HCT116 (cell line): Measurements from ENCODE around the gene NKX2-8. TPM values are rescaled to one million over a fixed set of nuclear protein-coding genes. Genes with fewer than 3 reads are reported as not detected.

Experiments
- ATAC-seq: fragments of 200-7000 bp; cut with Tn5 transposase; 2 replicates; pipeline ENCODE4 v1.9.1; 2020; ENCODE audit warnings: mild to moderate bottlenecking, moderate library complexity
- BruUV-seq: library from RNA; stranded (reverse); fragments of 400-500 nt; replicated peaks from 2 replicates; lab custom pipeline; 2021; lab: Mats Ljungman, UMichigan
- CTCF ChIA-PET: fragments of 300-600 bp; sonication (Branson Sonifier 250); formaldehyde crosslinking; loops from one replicate; lab custom pipeline; 2021; ENCODE audit warnings: antibody characterized with exemption; lab: Charles Lee
- POLR2A ChIA-PET: fragments of 300-600, 350-600 bp; sonication (Branson Sonifier 250); formaldehyde crosslinking; loops from one replicate; lab custom pipeline; 2021; ENCODE audit warnings: antibody characterized with exemption; lab: Charles Lee
- RAD21 ChIA-PET, 2 experiments: fragments of 300-600 bp; sonication (Branson Sonifier 250); formaldehyde crosslinking; loops; one replicate each; lab custom pipeline; 2023; ENCODE audit warnings: low total read pairs in 2 of 2; ENCODE audit not compliant: uncharacterized antibody in 2 of 2, unreplicated experiment in 2 of 2, low non-redundant PET in 1 of 2; lab: Charles Lee
- DNase-seq: peaks from one replicate; pipeline ENCODE4 v3.0.0-alpha.2; 2010; ENCODE audit warnings: low read depth, low spot score
- H2AFZ ChIP-seq: fragments of 200-600 bp; shearing (Covaris generic), sonication (generic); 2 replicates; pipeline ENCODE4 v1.6.1; 2017; ENCODE audit warnings: low read depth, mixed run types, mixed read lengths, antibody characterized with exemption, low read length; ENCODE audit not compliant: poor library complexity, severe bottlenecking
- H3K27ac ChIP-seq: 2 replicates; pipeline ENCODE4 v1.5.1; 2012; ENCODE audit warnings: low read depth, low read length
- H3K27me3 ChIP-seq: fragments of 200-600 bp; sonication (generic); 2 replicates; pipeline ENCODE4 v1.6.1; 2016; ENCODE audit warnings: mixed run types, low read length, mixed read lengths; ENCODE audit not compliant: insufficient read depth
- H3K36me3 ChIP-seq, 2 experiments: fragments of 200-500 bp in 1 of 2; fragments of 200-600 bp in 1 of 2; sonication (Bioruptor generic) in 1 of 2; sonication (generic) in 1 of 2; 2 replicates each; pipeline versions ENCODE4 v1.5.1 to v1.6.1; 2014 to 2016; ENCODE audit warnings: low read length in 2 of 2, inconsistent platforms in 1 of 2, mixed read lengths in 1 of 2, mixed run types in 1 of 2; ENCODE audit not compliant: insufficient read depth in 2 of 2, control insufficient read depth in 1 of 2
- H3K4me1 ChIP-seq, 2 experiments: fragments of 200-600 bp in 1 of 2; sonication (generic) in 1 of 2; 2 replicates each; pipeline versions ENCODE4 v1.5.1 to v1.6.1; 2012 to 2017; ENCODE audit warnings: low read length in 2 of 2, inconsistent platforms in 1 of 2, mild to moderate bottlenecking in 1 of 2, mixed read lengths in 1 of 2, mixed run types in 1 of 2, moderate library complexity in 1 of 2; ENCODE audit not compliant: insufficient read depth in 2 of 2, control insufficient read depth in 1 of 2
- H3K4me2 ChIP-seq: fragments of 200-600 bp; sonication (generic); 2 replicates; pipeline ENCODE4 v1.6.1; 2017; ENCODE audit warnings: mixed run types, low read length, mixed read lengths
- H3K4me3 ChIP-seq, 2 experiments: fragments of 200-600 bp in 1 of 2; sonication (generic) in 1 of 2; replicated peaks in 1 of 2; 2 replicates each; pipeline ENCODE4 v1.5.1; 2011 to 2016; ENCODE audit warnings: low read length in 2 of 2, control low read depth in 1 of 2, low read depth in 1 of 2, mild to moderate bottlenecking in 1 of 2, mixed read lengths in 1 of 2, mixed run types in 1 of 2
- H3K79me2 ChIP-seq: fragments of 200-600 bp; sonication (generic); 2 replicates; pipeline ENCODE4 v1.6.1; 2017; ENCODE audit warnings: mild to moderate bottlenecking, mixed run types, low read length, moderate library complexity, mixed read lengths; ENCODE audit not compliant: insufficient read depth
- H3K9ac ChIP-seq: fragments of 200-600 bp; sonication (generic); 2 replicates; pipeline ENCODE4 v1.6.1; 2016; ENCODE audit warnings: low read length, mixed read lengths
- H3K9me2 ChIP-seq: fragments of 200-600 bp; sonication (generic), shearing (Covaris generic); 2 replicates; pipeline ENCODE4 v1.6.1; 2017; ENCODE audit warnings: mixed run types, mild to moderate bottlenecking, moderate library complexity; ENCODE audit not compliant: insufficient read depth
- H3K9me3 ChIP-seq, 2 experiments: fragments of 200-500 bp in 1 of 2; fragments of 200-600 bp in 1 of 2; sonication (Bioruptor generic) in 1 of 2; sonication (generic) in 1 of 2; 2 replicates each; pipeline ENCODE4 v1.6.1; 2014 to 2017; ENCODE audit warnings: low read length in 2 of 2, mixed read lengths in 2 of 2, inconsistent platforms in 1 of 2, low read depth in 1 of 2, mild to moderate bottlenecking in 1 of 2, mixed run types in 1 of 2, moderate library complexity in 1 of 2; ENCODE audit not compliant: control insufficient read depth in 1 of 2, insufficient read depth in 1 of 2
- H4K20me1 ChIP-seq: fragments of 200-600 bp; sonication (generic), shearing (Covaris generic); 2 replicates; pipeline ENCODE4 v1.6.1; 2017; ENCODE audit warnings: mixed run types, mild to moderate bottlenecking, moderate library complexity; ENCODE audit not compliant: insufficient read depth
- CBX3 ChIP-seq: IDR thresholded peaks from 2 replicates; pipeline ENCODE4 v1.6.1; 2012; ENCODE audit warnings: low read depth
- EGR1 ChIP-seq: IDR thresholded peaks from 2 replicates; pipeline ENCODE4 v1.6.1; 2012; ENCODE audit warnings: low read depth
- EZH2 ChIP-seq: fragments of 200-600 bp; sonication (generic); IDR thresholded peaks from 2 replicates; pipeline ENCODE4 v1.6.1; 2017; ENCODE audit warnings: antibody characterized with exemption, mixed run types
- FOSL1 ChIP-seq: IDR thresholded peaks from 2 replicates; pipeline ENCODE4 v1.6.1; 2012; ENCODE audit warnings: low read depth
- JUND ChIP-seq: IDR thresholded peaks from 2 replicates; pipeline ENCODE4 v1.6.1; 2012
- POLR2A ChIP-seq: IDR thresholded peaks from 2 replicates; pipeline ENCODE4 v1.7.0; 2011; ENCODE audit warnings: borderline replicate concordance; ENCODE audit not compliant: insufficient read depth, insufficient read length; ENCODE audit errors: extremely low read depth
- POLR2AphosphoS5 ChIP-seq: IDR thresholded peaks from 2 replicates; pipeline ENCODE4 v1.6.1; 2011; ENCODE audit warnings: mild to moderate bottlenecking, low read depth, low read length, moderate library complexity
- RAD21 ChIP-seq: IDR thresholded peaks from 2 replicates; pipeline ENCODE4 v1.6.1; 2012; ENCODE audit warnings: low read depth, mild to moderate bottlenecking
- SP1 ChIP-seq: IDR thresholded peaks from 2 replicates; pipeline ENCODE4 v1.6.1; 2012; ENCODE audit warnings: low read depth
- SRF ChIP-seq: IDR thresholded peaks from 2 replicates; pipeline ENCODE4 v1.6.1; 2012; ENCODE audit warnings: low read depth
- ZNF274 ChIP-seq: fragments of 200-500 bp; sonication (Bioruptor generic); IDR thresholded peaks from 2 replicates; pipeline ENCODE4 v1.6.1; 2014; ENCODE audit warnings: mild to moderate bottlenecking, low read depth, low read length, inconsistent platforms
- intact Hi-C: fragments of 100-400 bp; cut with micrococcal nuclease; formaldehyde crosslinking; loops from 2 replicates; pipeline ENCODE4 v1.10.0; 2022
- total RNA-seq: library from RNA; stranded (reverse); gene quantifications from one replicate; pipeline ENCODE4 v1.2.1, GENCODE V29; 2021; ENCODE audit not compliant: unreplicated experiment
- TF ChIP-seq, protein P1 (sequence below): IDR thresholded peaks from 2 replicates; pipeline ENCODE4 v1.6.1; 2012
- TF ChIP-seq, protein P2 (sequence below): IDR thresholded peaks from 2 replicates; pipeline ENCODE4 v1.6.1; 2011; ENCODE audit warnings: mild to moderate bottlenecking, low read length, moderate library complexity; ENCODE audit not compliant: insufficient replicate concordance; ENCODE audit errors: extremely low read depth
- TF ChIP-seq, protein P3 (sequence below): IDR thresholded peaks from 2 replicates; pipeline ENCODE4 v1.6.1; 2012
- TF ChIP-seq, protein P4 (sequence below), 3 experiments: fragments of 200-600 bp in 1 of 3; sonication (generic) in 1 of 3; IDR thresholded peaks in 2 of 3; conservative IDR thresholded peaks in 1 of 3; 2 replicates each; pipeline ENCODE4 v1.5.1; 2012 to 2017; ENCODE audit warnings: low read depth in 2 of 3, low read length in 2 of 3, antibody characterized with exemption in 1 of 3, borderline replicate concordance in 1 of 3, control low read depth in 1 of 3, mild to moderate bottlenecking in 1 of 3, mixed read lengths in 1 of 3, mixed run types in 1 of 3, moderate library complexity in 1 of 3; ENCODE audit not compliant: insufficient read depth in 1 of 3

The NKX2-8 gene
- total RNA-seq, 1 experiment from 2014 or later: 7.5 TPM

DNA sequence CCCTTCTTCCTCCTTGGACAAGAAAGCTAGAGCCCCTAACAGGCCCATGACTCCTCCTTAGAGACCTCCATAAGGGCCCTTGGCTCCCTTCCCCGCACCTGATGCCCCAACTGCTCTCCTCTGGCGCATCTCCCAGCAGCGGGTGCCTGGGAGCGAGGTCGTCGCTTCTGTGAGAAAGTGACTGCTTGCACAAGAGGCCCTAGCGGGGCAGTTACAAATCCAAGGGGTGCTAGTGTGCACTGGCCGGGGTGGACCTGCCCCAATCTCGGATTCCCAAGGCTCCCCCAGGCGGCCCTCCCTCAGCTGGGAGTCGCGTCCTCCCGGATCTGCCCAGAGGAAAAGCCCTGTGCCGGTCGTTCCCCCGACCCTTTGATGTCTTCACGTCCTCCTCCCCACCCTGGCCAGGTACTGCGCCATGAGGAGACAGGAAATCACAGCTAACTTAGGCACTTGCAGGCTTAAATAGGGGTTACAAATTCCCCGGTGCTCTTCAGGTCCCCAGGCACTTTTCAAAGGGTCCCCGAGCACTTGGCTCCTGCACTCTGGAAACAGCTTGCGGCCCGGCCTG, 2.8 kb downstream of the NKX2-8 start:
- H3K4me2 ChIP-seq: no peak overlapping the region
- H3K9me3 ChIP-seq: no peaks in the 10 kb centered on the region
- H2AFZ ChIP-seq: no peak overlapping the region
- TF ChIP-seq JUND: no peak
- DNase-seq (no peak), ATAC-seq (no peak)
- no peak overlapping the region for H3K9ac ChIP-seq
- RAD21 ChIA-PET: no interaction called here
- H4K20me1 ChIP-seq: no peaks in the 10 kb centered on the region
- CTCF ChIA-PET: no interaction called here
- peaks cover 3% of the 10 kb centered on the region; the same call in 1 of the 2 replicates for H3K27me3 ChIP-seq
- H3K36me3 ChIP-seq: no peaks in the 10 kb centered on the region; a peak in 1 of 4 replicates
- peaks cover 0 to 6% of the 10 kb centered on the region in 2 experiments; a peak in 2 of 4 replicates for H3K4me1 ChIP-seq
- no peaks in the 10 kb centered on the region for H3K9me2 ChIP-seq
- BruUV-seq: TSS peak; percentile 41
- intact Hi-C loops: no loop called here
- H3K27ac ChIP-seq: no peak overlapping the region
- no peak overlapping the region for H3K4me3 ChIP-seq
- POLR2A ChIA-PET: no interaction called here
- H3K79me2 ChIP-seq: no peaks in the 10 kb centered on the region

DNA sequence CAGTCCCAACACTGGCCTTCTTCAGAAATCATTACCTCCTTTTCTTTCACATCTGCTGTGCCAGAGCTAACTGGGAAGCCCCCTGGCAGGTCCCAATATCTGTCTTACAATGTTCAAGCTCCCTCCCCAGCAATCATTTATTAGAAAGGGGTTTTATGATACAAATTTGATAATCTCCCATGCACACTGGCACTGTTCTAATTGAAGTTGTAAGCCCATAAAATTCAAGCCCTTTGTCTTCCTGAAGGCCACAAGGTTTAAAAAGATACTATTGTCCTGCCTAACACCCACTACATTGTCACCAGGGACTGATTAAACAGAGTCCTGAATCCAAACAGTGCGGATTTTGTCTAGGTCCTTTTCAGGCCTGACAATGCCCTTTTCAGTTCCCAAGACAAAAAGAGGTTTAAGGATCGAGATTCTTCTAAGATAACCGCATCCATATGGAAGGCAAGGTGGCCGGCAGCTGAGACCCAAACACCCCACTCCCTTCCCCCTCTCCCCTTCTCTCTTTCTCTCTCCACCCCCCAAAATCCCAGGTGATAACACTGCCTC, 3.3 kb downstream of the NKX2-8 start:
- Histone ChIP-seq H4K20me1 (no peaks in the 10 kb centered on the region), H3K9me2 (no peaks in the 10 kb centered on the region), H3K36me3 (no peaks in the 10 kb centered on the region; a peak in 1 of 4 replicates), H3K27me3 (peaks cover 7% of the 10 kb centered on the region; the same call in 1 of the 2 replicates), H3K4me2 (no peak overlapping the region), H3K4me3 (no peak overlapping the region), H3K79me2 (no peaks in the 10 kb centered on the region), H2AFZ (no peak overlapping the region)
- POLR2A ChIA-PET: no interaction called here
- no TSS peak for BruUV-seq
- CTCF ChIA-PET: no interaction called here
- no peak for DNase-seq
- RAD21 ChIA-PET: no interaction called here
- TF ChIP-seq, protein P1, sequence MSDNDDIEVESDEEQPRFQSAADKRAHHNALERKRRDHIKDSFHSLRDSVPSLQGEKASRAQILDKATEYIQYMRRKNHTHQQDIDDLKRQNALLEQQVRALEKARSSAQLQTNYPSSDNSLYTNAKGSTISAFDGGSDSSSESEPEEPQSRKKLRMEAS: no peak
- TF ChIP-seq POLR2A: no peak
- no peak for TF ChIP-seq EZH2
- TF ChIP-seq JUND: no peak
- no peak for TF ChIP-seq POLR2AphosphoS5
- TF ChIP-seq CBX3: no peak
- TF ChIP-seq, protein P2, sequence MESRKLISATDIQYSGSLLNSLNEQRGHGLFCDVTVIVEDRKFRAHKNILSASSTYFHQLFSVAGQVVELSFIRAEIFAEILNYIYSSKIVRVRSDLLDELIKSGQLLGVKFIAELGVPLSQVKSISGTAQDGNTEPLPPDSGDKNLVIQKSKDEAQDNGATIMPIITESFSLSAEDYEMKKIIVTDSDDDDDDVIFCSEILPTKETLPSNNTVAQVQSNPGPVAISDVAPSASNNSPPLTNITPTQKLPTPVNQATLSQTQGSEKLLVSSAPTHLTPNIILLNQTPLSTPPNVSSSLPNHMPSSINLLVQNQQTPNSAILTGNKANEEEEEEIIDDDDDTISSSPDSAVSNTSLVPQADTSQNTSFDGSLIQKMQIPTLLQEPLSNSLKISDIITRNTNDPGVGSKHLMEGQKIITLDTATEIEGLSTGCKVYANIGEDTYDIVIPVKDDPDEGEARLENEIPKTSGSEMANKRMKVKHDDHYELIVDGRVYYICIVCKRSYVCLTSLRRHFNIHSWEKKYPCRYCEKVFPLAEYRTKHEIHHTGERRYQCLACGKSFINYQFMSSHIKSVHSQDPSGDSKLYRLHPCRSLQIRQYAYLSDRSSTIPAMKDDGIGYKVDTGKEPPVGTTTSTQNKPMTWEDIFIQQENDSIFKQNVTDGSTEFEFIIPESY: no peak
- TF ChIP-seq SP1: no peak
- no peak for TF ChIP-seq ZNF274
- no peak for TF ChIP-seq RAD21
- TF ChIP-seq FOSL1: no peak
- TF ChIP-seq SRF: no peak
- TF ChIP-seq EGR1: no peak
- TF ChIP-seq, protein P3, sequence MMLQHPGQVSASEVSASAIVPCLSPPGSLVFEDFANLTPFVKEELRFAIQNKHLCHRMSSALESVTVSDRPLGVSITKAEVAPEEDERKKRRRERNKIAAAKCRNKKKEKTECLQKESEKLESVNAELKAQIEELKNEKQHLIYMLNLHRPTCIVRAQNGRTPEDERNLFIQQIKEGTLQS: no peak
- TF ChIP-seq, protein P4, sequence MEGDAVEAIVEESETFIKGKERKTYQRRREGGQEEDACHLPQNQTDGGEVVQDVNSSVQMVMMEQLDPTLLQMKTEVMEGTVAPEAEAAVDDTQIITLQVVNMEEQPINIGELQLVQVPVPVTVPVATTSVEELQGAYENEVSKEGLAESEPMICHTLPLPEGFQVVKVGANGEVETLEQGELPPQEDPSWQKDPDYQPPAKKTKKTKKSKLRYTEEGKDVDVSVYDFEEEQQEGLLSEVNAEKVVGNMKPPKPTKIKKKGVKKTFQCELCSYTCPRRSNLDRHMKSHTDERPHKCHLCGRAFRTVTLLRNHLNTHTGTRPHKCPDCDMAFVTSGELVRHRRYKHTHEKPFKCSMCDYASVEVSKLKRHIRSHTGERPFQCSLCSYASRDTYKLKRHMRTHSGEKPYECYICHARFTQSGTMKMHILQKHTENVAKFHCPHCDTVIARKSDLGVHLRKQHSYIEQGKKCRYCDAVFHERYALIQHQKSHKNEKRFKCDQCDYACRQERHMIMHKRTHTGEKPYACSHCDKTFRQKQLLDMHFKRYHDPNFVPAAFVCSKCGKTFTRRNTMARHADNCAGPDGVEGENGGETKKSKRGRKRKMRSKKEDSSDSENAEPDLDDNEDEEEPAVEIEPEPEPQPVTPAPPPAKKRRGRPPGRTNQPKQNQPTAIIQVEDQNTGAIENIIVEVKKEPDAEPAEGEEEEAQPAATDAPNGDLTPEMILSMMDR (IDR thresholded peaks at IDR 0.05 in 2 of 3, conservative IDR thresholded peaks at IDR 0.05 in 1 of 3; ENCODE audit: borderline replicate concordance in 1 of 3, insufficient read depth in 1 of 3, low read depth in 2 of 3, low read length in 2 of 3): no peak
- TF ChIP-seq, all 23 proteins: peak for 0
- ATAC-seq: no peak
- Histone ChIP-seq H3K9ac (no peak overlapping the region), H3K9me3 (no peaks in the 10 kb centered on the region), H3K27ac (no peak overlapping the region), H3K4me1 (peaks cover 0 to 6% of the 10 kb centered on the region in 2 experiments; a peak in 2 of 4 replicates)
- intact Hi-C loops: no loop called here
